Lower lobe of right lung (tissue), 2 donors: ENCODE data around the gene DTNBP1. TPM values are rescaled to one million over a fixed set of nuclear protein-coding genes. Genes with fewer than 3 reads are reported as not detected.

Experiments
- ATAC-seq, 2 donors: fragments of 200-7000 bp; cut with Tn5 transposase; one replicate each; pipeline ENCODE4 v1.9.1; 2020 to 2022; ENCODE audit warnings: mild to moderate bottlenecking in 2 of 2, moderate library complexity in 2 of 2
- DNase-seq: peaks from one replicate; pipeline ENCODE4 v3.0.0-alpha.2; 2020
- H3K27ac ChIP-seq: fragments of 200-600 bp; one replicate; pipeline ENCODE4 v1.8.0; 2022
- H3K27me3 ChIP-seq: fragments of 200-600 bp; one replicate; pipeline ENCODE4 v1.8.0; 2022; ENCODE audit warnings: low read depth
- H3K36me3 ChIP-seq: fragments of 200-600 bp; one replicate; pipeline ENCODE4 v1.8.0; 2022; ENCODE audit warnings: mild to moderate bottlenecking
- H3K4me1 ChIP-seq: fragments of 200-600 bp; one replicate; pipeline ENCODE4 v1.8.0; 2022
- H3K4me3 ChIP-seq: fragments of 200-600 bp; one replicate; pipeline ENCODE4 v1.8.0; 2022; ENCODE audit warnings: mild to moderate bottlenecking
- H3K9me3 ChIP-seq: fragments of 200-600 bp; one replicate; pipeline ENCODE4 v1.8.0; 2022
- intact Hi-C: fragments of 100-400 bp; cut with DNase I; formaldehyde crosslinking; loops from one replicate; pipeline ENCODE4 v1.11.0; 2022
- total RNA-seq: library from RNA; stranded (reverse); fragmentation: NEBNext Ultra II Directional; extraction: Animal tissue kit (Norgen Biotek cat#: 25700); gene quantifications from one replicate; pipeline ENCODE4 v1.2.1, GENCODE V29; 2021
- TF ChIP-seq, protein P1 (sequence below): fragments of 200-600 bp; IDR thresholded peaks from one replicate; pipeline ENCODE4 v1.8.0; 2022; ENCODE audit warnings: antibody characterized with exemption, mild to moderate bottlenecking
- donor health status: DM: no; HTN: yes; CAD: no; lungs with severe emphysema.

Gene DTNBP1
- total RNA-seq, 1 donor from 2014 or later, result 25.9 TPM

DNA sequence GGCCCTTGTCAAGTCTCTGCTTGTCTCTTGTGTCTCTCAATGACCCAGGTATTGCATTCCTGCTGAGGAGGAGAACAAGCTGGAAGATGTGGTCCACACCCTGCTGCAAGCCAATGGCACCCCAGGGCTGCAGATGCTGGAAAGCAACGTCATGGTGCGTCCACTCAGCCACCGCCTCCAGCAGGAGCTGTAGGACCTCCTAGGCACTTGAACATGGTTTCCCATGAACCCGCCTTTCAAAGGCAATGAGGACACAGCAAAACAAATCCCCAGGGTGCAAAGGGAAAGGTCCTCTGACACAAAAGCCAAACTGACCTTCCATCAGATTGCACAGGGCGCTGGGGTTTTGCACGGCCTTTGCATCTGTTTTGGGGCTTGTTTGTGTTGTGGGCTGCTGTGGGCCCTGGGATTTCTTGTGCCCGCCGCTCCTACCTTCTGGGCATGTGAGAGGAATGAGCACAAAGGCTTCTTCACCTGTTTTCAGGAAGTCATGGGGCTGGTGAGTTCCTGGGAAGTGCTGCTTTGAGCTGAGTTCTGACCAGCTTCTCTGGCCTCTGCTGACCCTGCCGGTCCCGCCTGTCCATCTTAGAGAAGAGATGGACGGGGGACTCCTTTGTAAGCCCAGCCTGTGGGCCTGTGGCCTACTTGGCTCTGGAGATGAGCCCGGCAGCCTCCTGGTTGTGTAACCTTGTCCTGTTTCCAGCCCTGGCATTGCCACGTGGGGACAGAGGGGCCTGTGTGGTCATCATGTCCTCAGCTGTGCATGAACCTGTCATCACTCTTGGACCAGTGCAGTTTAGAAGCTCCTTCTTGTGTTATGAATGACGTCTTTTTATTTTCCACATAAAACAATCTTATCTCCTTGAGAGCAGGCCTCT lies 151.3 kb downstream of the DTNBP1 start:
- Histone ChIP-seq H3K9me3 (no peaks in the 10 kb centered on the region), H3K4me3 (no peak overlapping the region), H3K27me3 (no peaks in the 10 kb centered on the region), H3K36me3 (peaks cover 90% of the 10 kb centered on the region), H3K4me1 (no peaks in the 10 kb centered on the region), H3K27ac (no peak overlapping the region)
- DNase-seq, result no peak
- TF ChIP-seq, protein P1, sequence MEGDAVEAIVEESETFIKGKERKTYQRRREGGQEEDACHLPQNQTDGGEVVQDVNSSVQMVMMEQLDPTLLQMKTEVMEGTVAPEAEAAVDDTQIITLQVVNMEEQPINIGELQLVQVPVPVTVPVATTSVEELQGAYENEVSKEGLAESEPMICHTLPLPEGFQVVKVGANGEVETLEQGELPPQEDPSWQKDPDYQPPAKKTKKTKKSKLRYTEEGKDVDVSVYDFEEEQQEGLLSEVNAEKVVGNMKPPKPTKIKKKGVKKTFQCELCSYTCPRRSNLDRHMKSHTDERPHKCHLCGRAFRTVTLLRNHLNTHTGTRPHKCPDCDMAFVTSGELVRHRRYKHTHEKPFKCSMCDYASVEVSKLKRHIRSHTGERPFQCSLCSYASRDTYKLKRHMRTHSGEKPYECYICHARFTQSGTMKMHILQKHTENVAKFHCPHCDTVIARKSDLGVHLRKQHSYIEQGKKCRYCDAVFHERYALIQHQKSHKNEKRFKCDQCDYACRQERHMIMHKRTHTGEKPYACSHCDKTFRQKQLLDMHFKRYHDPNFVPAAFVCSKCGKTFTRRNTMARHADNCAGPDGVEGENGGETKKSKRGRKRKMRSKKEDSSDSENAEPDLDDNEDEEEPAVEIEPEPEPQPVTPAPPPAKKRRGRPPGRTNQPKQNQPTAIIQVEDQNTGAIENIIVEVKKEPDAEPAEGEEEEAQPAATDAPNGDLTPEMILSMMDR, result no peak
- ATAC-seq, result no peak
- intact Hi-C loops, result no loop called here

DNA sequence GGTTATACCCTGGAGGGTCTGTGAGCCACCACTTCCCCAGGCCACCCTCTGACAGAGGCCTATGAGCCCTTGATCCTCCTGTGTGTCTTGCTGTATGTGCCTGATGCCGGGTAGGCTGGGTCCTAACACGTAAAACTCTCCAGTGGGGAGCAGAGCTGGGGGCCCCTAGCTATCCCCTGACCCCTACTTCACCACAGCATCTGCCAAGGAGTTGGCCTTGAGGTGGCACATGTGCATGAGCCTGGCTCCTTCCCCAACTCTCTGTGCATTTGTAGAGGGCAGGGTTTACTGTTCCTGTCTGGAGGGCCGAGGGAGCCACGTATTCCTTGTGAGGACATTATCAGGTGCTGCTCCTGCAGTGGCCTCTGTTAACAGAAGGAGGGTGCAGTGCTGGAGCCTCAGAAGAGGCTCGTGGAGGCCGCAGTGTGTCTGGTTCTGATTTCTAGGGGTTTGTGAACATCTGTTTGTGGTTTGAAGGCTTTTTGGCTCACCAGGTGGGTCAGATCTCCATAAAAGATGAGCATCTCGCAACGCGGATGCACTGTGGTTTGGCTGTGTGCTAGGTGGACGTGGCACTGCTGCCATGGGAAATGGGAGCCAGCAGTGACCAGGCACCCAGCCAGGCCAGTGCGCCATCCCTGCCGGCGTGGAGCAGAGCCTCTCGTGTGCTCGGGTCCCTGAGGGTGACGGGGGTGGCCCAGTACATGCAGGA lies 152.1 kb downstream of the DTNBP1 start:
- H3K4me3 ChIP-seq, result no peak overlapping the region
- ATAC-seq (no peak), DNase-seq (no peak)
- no peaks in the 10 kb centered on the region for H3K27me3 ChIP-seq
- peaks cover 93% of the 10 kb centered on the region for H3K36me3 ChIP-seq
- H3K4me1 ChIP-seq, result peaks cover 5% of the 10 kb centered on the region
- TF ChIP-seq, protein P1, result no peak
- no peaks in the 10 kb centered on the region for H3K9me3 ChIP-seq
- intact Hi-C loops, result no loop called here
- H3K27ac ChIP-seq, result no peak overlapping the region

- no peak overlapping the region for H3K4me3 ChIP-seq
- peaks cover 11% of the 10 kb centered on the region for H3K4me1 ChIP-seq
- no peaks in the 10 kb centered on the region for H3K27me3 ChIP-seq
- peaks cover 94% of the 10 kb centered on the region for H3K36me3 ChIP-seq
- intact Hi-C loops, result no loop called here
- no peaks in the 10 kb centered on the region for H3K9me3 ChIP-seq
- TF ChIP-seq, protein P1, result no peak
- H3K27ac ChIP-seq, result no peak overlapping the region
- DNase-seq, result no peak
- ATAC-seq, result no peak
Observed at GRCh38 chr6:15510121-15510520, 152.7 kb downstream of the DTNBP1 start.

GRCh38 chr6:15509335-15509933 lies 153.4 kb downstream of the DTNBP1 start:
- TF ChIP-seq, protein P1, result no peak
- Histone ChIP-seq H3K4me3 (no peak overlapping the region), H3K27me3 (no peaks in the 10 kb centered on the region), H3K27ac (no peak overlapping the region), H3K4me1 (peaks cover 12% of the 10 kb centered on the region), H3K36me3 (peaks cover 94% of the 10 kb centered on the region), H3K9me3 (no peaks in the 10 kb centered on the region)
- no peak for DNase-seq
- no peak for ATAC-seq
- intact Hi-C loops, result no loop called here

DNA sequence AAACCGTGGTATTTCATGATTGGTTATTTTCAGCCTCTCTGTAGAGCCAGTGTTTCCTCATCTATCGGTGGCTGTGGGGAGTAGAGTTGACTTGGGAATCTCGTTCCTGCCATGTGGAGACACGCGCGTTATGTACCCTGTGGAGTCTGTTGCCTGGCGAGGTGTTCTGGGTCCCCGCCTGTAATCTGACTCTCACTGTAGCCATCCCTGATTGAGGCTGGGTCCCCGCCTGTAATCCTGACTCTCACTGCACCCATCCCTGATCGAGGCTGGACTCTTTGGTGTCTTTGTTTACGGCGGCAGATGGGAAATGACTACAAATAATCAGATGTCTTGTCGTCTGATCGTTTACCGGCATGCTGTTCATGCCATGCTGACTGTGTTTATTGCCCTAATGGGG lies 153.9 kb downstream of the DTNBP1 start:
- peaks cover 12% of the 10 kb centered on the region for H3K4me1 ChIP-seq
- H3K36me3 ChIP-seq, result peaks cover 94% of the 10 kb centered on the region
- no peaks in the 10 kb centered on the region for H3K27me3 ChIP-seq
- no peak for DNase-seq
- no peaks in the 10 kb centered on the region for H3K9me3 ChIP-seq
- H3K4me3 ChIP-seq, result no peak overlapping the region
- ATAC-seq, result no peak
- no peak overlapping the region for H3K27ac ChIP-seq
- TF ChIP-seq, protein P1, result no peak
- intact Hi-C loops, result no loop called here
